SK-N-SH (cell line): ENCODE results near the gene SNRNP70.

Source experiments
- CTCF ChIP-seq: fragments of 200-600 bp; sonication (generic); IDR thresholded peaks from 2 replicates; pipeline ENCODE4 v1.6.1; 2017; ENCODE audit warnings: antibody characterized with exemption, mild to moderate bottlenecking, moderate library complexity
- EP300 ChIP-seq, 2 experiments: IDR thresholded peaks; 2 replicates each; pipeline versions ENCODE4 v1.4.0 to v1.6.1; 2012; ENCODE audit warnings: borderline replicate concordance in 1 of 2, low read depth in 1 of 2, low read length in 1 of 2
- FOSL2 ChIP-seq: IDR thresholded peaks from 2 replicates; pipeline ENCODE4 v1.4.0; 2012; ENCODE audit warnings: low read depth, mild to moderate bottlenecking, moderate library complexity, borderline replicate concordance
- FOXM1 ChIP-seq: IDR thresholded peaks from 2 replicates; pipeline ENCODE4 v1.4.0; 2012; ENCODE audit warnings: low read depth, mild to moderate bottlenecking
- JUND ChIP-seq: IDR thresholded peaks from 2 replicates; pipeline ENCODE4 v1.4.0; 2012
- MXI1 ChIP-seq: IDR thresholded peaks from 2 replicates; pipeline ENCODE4 v1.6.1; 2012; ENCODE audit warnings: mild to moderate bottlenecking, low read depth, low read length, improper control_type of control experiment
- YY1 ChIP-seq: IDR thresholded peaks from 2 replicates; pipeline ENCODE4 v1.4.0; 2012; ENCODE audit warnings: low read depth, mild to moderate bottlenecking

GRCh38 chr19:49071860-49072547 lies 13.2 kb upstream of the SNRNP70 start:
- no peak for TF ChIP-seq CTCF
- TF ChIP-seq JUND, result no peak
- TF ChIP-seq FOXM1, result no peak
- no peak for TF ChIP-seq FOSL2
- no peak for TF ChIP-seq EP300 (IDR thresholded peaks at IDR 0.05; ENCODE audit: borderline replicate concordance in 1 of 2, low read depth in 1 of 2, low read length in 1 of 2)
- no peak for TF ChIP-seq YY1
- no peak for TF ChIP-seq MXI1
